Neural cell (in vitro differentiated cells): ENCODE data around the gene TTYH1. TPM values are rescaled to one million over a fixed set of nuclear protein-coding genes. Genes with fewer than 3 reads are reported as not detected.
A peak's percentile ranks its signal among the peaks of the same experiment; 100 is the strongest.

ENCODE experiments used
- H2AFZ ChIP-seq: fragments of 200-600, 300-800 bp; sonication (generic), shearing (Covaris generic); 2 replicates; pipeline ENCODE4 v1.6.0; 2014; ENCODE audit warnings: low read depth, mild to moderate bottlenecking, antibody characterized with exemption, low read length, moderate library complexity
- H3F3A ChIP-seq: fragments of 200-600 bp; shearing (Covaris generic); 2 replicates; pipeline ENCODE4 v1.6.1; 2016; ENCODE audit warnings: mild to moderate bottlenecking, moderate library complexity, mixed read lengths, antibody characterized with exemption, low read length; ENCODE audit not compliant: insufficient read depth, poor library complexity, severe bottlenecking
- H3K27ac ChIP-seq: fragments of 200-600, 300-800 bp; sonication (generic), shearing (Covaris generic); 2 replicates; pipeline ENCODE4 v1.5.1; 2014; ENCODE audit warnings: mild to moderate bottlenecking, low read length, moderate library complexity
- H3K27me3 ChIP-seq: fragments of 300-800, 200-600 bp; sonication (generic), shearing (Covaris generic); 2 replicates; pipeline ENCODE4 v1.6.0; 2014; ENCODE audit warnings: mild to moderate bottlenecking, low read depth, low read length, moderate library complexity; ENCODE audit not compliant: insufficient read depth
- H3K36me3 ChIP-seq: fragments of 300-800, 200-600 bp; sonication (generic), shearing (Covaris generic); 2 replicates; pipeline ENCODE4 v1.5.1; 2014; ENCODE audit warnings: mild to moderate bottlenecking, antibody characterized with exemption, low read length, moderate library complexity; ENCODE audit not compliant: insufficient read depth
- H3K4me2 ChIP-seq: fragments of 300-800, 200-600 bp; sonication (generic), shearing (Covaris generic); 2 replicates; pipeline ENCODE4 v1.6.0; 2014; ENCODE audit warnings: mild to moderate bottlenecking, low read length
- H3K4me3 ChIP-seq: fragments of 300-800, 200-600 bp; sonication (generic), shearing (Covaris generic); 2 replicates; pipeline ENCODE4 v1.5.1; 2014; ENCODE audit warnings: mild to moderate bottlenecking, low read length, moderate library complexity
- H3K79me2 ChIP-seq: fragments of 200-600 bp; shearing (Covaris generic); replicated peaks from 2 replicates; pipeline ENCODE4 v1.6.0; 2014; ENCODE audit warnings: mild to moderate bottlenecking, low read length, moderate library complexity; ENCODE audit not compliant: insufficient read depth
- H3K9ac ChIP-seq: fragments of 300-800, 200-600 bp; sonication (generic), shearing (Covaris generic); 2 replicates; pipeline ENCODE4 v1.6.1; 2016; ENCODE audit warnings: mild to moderate bottlenecking, low read length, mixed read lengths
- H3K9me2 ChIP-seq: fragments of 200-600 bp; shearing (Covaris generic); 2 replicates; pipeline ENCODE4 v1.6.1; 2016; ENCODE audit warnings: mild to moderate bottlenecking, low read length, mixed read lengths; ENCODE audit not compliant: insufficient read depth
- H3K9me3 ChIP-seq: fragments of 200-600, 300-800 bp; sonication (generic), shearing (Covaris generic); 2 replicates; pipeline ENCODE4 v1.6.1; 2016; ENCODE audit warnings: mild to moderate bottlenecking, mixed run types, low read length, moderate library complexity, mixed read lengths
- H4K20me1 ChIP-seq: fragments of 200-600 bp; shearing (Covaris generic); 2 replicates; pipeline ENCODE4 v1.6.1; 2016; ENCODE audit warnings: mild to moderate bottlenecking, mixed run types; ENCODE audit not compliant: insufficient read depth
- CTCF ChIP-seq: fragments of 450-650 bp; IDR thresholded peaks from 2 replicates; pipeline ENCODE4 v1.5.1; 2014; ENCODE audit warnings: antibody characterized with exemption, mild to moderate bottlenecking, moderate library complexity; ENCODE audit not compliant: poor library complexity, severe bottlenecking
- EP300 ChIP-seq: fragments of 450-650 bp; conservative IDR thresholded peaks from 2 replicates; pipeline ENCODE4 v1.6.1; 2014; ENCODE audit warnings: antibody characterized with exemption, mild to moderate bottlenecking, moderate library complexity; ENCODE audit not compliant: poor library complexity, severe bottlenecking
- EZH2 ChIP-seq: fragments of 200-600, 300-800 bp; shearing (Covaris generic), sonication (generic); IDR thresholded peaks from 2 replicates; pipeline ENCODE4 v1.6.1; 2014; ENCODE audit warnings: antibody characterized with exemption, low read length, borderline replicate concordance, mild to moderate bottlenecking; ENCODE audit not compliant: insufficient read depth, poor library complexity, severe bottlenecking
- MXI1 ChIP-seq: fragments of 450-650 bp; conservative IDR thresholded peaks from 2 replicates; pipeline ENCODE4 v1.6.1; 2014; ENCODE audit warnings: antibody characterized with exemption, mild to moderate bottlenecking; ENCODE audit not compliant: poor library complexity, severe bottlenecking
- POLR2AphosphoS5 ChIP-seq: IDR thresholded peaks from 2 replicates; pipeline ENCODE4 v1.6.1; 2012
- RAD21 ChIP-seq: fragments of 450-650 bp; conservative IDR thresholded peaks from 2 replicates; pipeline ENCODE4 v1.6.1; 2014; ENCODE audit warnings: antibody characterized with exemption, mild to moderate bottlenecking, moderate library complexity
- REST ChIP-seq: IDR thresholded peaks from 2 replicates; pipeline ENCODE4 v1.6.1; 2012; ENCODE audit warnings: borderline replicate concordance
- SMC3 ChIP-seq: fragments of 450-650 bp; conservative IDR thresholded peaks from 2 replicates; pipeline ENCODE4 v1.6.1; 2014; ENCODE audit warnings: antibody characterized with exemption, mild to moderate bottlenecking, moderate library complexity; ENCODE audit not compliant: poor library complexity
- TAF1 ChIP-seq: IDR thresholded peaks from 2 replicates; pipeline ENCODE4 v1.6.1; 2012; ENCODE audit warnings: low read depth
- polyA plus RNA-seq: library from polyadenylated mRNA; depleted of rRNA; stranded (reverse); fragments of >200 nt; gene quantifications from 2 replicates; pipeline ENCODE4 v1.2.3, GENCODE V29; 2014

Gene TTYH1
- polyA plus RNA-seq, 1 donor from 2014 or later, result 36.1 TPM

- Histone ChIP-seq H3K9ac (no peak overlapping the region), H3F3A (no peaks in the 10 kb centered on the region), H3K4me2 (no peak overlapping the region), H3K9me3 (no peaks in the 10 kb centered on the region), H3K79me2 (no peaks in the 10 kb centered on the region), H3K9me2 (no peaks in the 10 kb centered on the region), H4K20me1 (no peaks in the 10 kb centered on the region), H2AFZ (no peak overlapping the region), H3K27ac (no peak overlapping the region), H3K36me3 (no peaks in the 10 kb centered on the region), H3K4me3 (peak overlapping the region; percentile 33), H3K27me3 (no peaks in the 10 kb centered on the region)
- TF ChIP-seq TAF1 (no peak), SMC3 (peak; percentile 66), CTCF (peak; percentile 78), MXI1 (no peak), RAD21 (peak; percentile 68)
Measured at GRCh38 chr19:54481326-54481930, 66.2 kb downstream of the TTYH1 start.

- no peaks in the 10 kb centered on the region for H3K36me3 ChIP-seq
- H2AFZ ChIP-seq, result no peak overlapping the region
- no peak overlapping the region for H3K4me3 ChIP-seq
- H4K20me1 ChIP-seq, result no peaks in the 10 kb centered on the region
- TF ChIP-seq RAD21, result no peak
- no peak for TF ChIP-seq POLR2AphosphoS5
- no peak for TF ChIP-seq SMC3
- no peak for TF ChIP-seq EP300
- no peak for TF ChIP-seq CTCF
- TF ChIP-seq MXI1, result no peak
- no peak for TF ChIP-seq EZH2
- no peak for TF ChIP-seq TAF1
- H3K9ac ChIP-seq, result no peak overlapping the region
- H3K4me2 ChIP-seq, result no peak overlapping the region
- no peaks in the 10 kb centered on the region for H3F3A ChIP-seq
- no peaks in the 10 kb centered on the region for H3K27me3 ChIP-seq
- no peaks in the 10 kb centered on the region for H3K9me2 ChIP-seq
- no peaks in the 10 kb centered on the region for H3K79me2 ChIP-seq
- no peaks in the 10 kb centered on the region for H3K9me3 ChIP-seq
- no peak overlapping the region for H3K27ac ChIP-seq
Measured at GRCh38 chr19:54482889-54483288, 67.6 kb downstream of the TTYH1 start.

GRCh38 chr19:54484451-54484850 lies 69.2 kb downstream of the TTYH1 start:
- no peak overlapping the region for H2AFZ ChIP-seq
- no peak overlapping the region for H3K4me2 ChIP-seq
- no peak overlapping the region for H3K4me3 ChIP-seq
- no peaks in the 10 kb centered on the region for H3K79me2 ChIP-seq
- H3K9me2 ChIP-seq, result no peaks in the 10 kb centered on the region
- no peaks in the 10 kb centered on the region for H3K36me3 ChIP-seq
- H3F3A ChIP-seq, result no peaks in the 10 kb centered on the region
- no peaks in the 10 kb centered on the region for H3K27me3 ChIP-seq
- H3K9ac ChIP-seq, result no peak overlapping the region
- H3K27ac ChIP-seq, result no peak overlapping the region
- no peak for TF ChIP-seq EZH2
- TF ChIP-seq POLR2AphosphoS5, result no peak
- no peak for TF ChIP-seq CTCF
- TF ChIP-seq MXI1, result no peak
- TF ChIP-seq TAF1, result no peak
- TF ChIP-seq SMC3, result no peak
- TF ChIP-seq EP300, result no peak
- TF ChIP-seq REST, result no peak
- TF ChIP-seq RAD21, result no peak
- no peaks in the 10 kb centered on the region for H3K9me3 ChIP-seq
- no peaks in the 10 kb centered on the region for H4K20me1 ChIP-seq
